SK-N-SH (cell line): ENCODE results near the gene NAA20. TPM values are rescaled to one million over a fixed set of nuclear protein-coding genes. Genes with fewer than 3 reads are reported as not detected.

Experiments used
- CTCF ChIA-PET: fragments of 300-600, 350-600 bp; formaldehyde crosslinking; extraction: SDS; loops from one replicate; lab custom pipeline; 2021; lab: Yijun Ruan, JAX
- POLR2A ChIA-PET: fragments of 350-600 bp; sonication (Branson Sonifier 250); formaldehyde crosslinking; extraction: SDS; loops from one replicate; lab custom pipeline; 2020; ENCODE audit warnings: antibody characterized with exemption, inconsistent platforms; lab: Yijun Ruan, JAX
- DNase-seq: peaks from one replicate; pipeline ENCODE4 v3.0.0; 2012
- H2AFZ ChIP-seq: fragments of 200-600 bp; sonication (generic); 2 replicates; pipeline ENCODE4 v1.8.1; 2016; ENCODE audit warnings: antibody characterized with exemption, mild to moderate bottlenecking, low read depth
- H3F3A ChIP-seq: fragments of 200-600 bp; sonication (generic); replicated peaks from 2 replicates; pipeline ENCODE3; 2016; ENCODE audit warnings: antibody characterized with exemption, mild to moderate bottlenecking; ENCODE audit not compliant: insufficient read depth
- H3K27ac ChIP-seq, 2 experiments: fragments of 200-500 bp in 1 of 2; fragments of 200-600 bp in 1 of 2; sonication (Bioruptor generic) in 1 of 2; sonication (generic), shearing (Covaris generic) in 1 of 2; 2 replicates each; pipeline versions ENCODE4 v1.5.1 to v1.6.1; 2014 to 2016; ENCODE audit warnings: low read depth in 2 of 2, inconsistent platforms in 1 of 2, low read length in 1 of 2, mild to moderate bottlenecking in 1 of 2, mixed read lengths in 1 of 2
- H3K27me3 ChIP-seq: fragments of 200-600 bp; sonication (generic), shearing (Covaris generic); 2 replicates; pipeline ENCODE4 v1.6.1; 2016; ENCODE audit warnings: mixed run types; ENCODE audit not compliant: insufficient read depth
- H3K36me3 ChIP-seq, 2 experiments: fragments of 200-500 bp in 1 of 2; fragments of 200-600 bp in 1 of 2; sonication (Bioruptor generic) in 1 of 2; sonication (generic) in 1 of 2; replicated peaks in 1 of 2; 2 replicates each; pipeline versions ENCODE3 to v1.5.1; 2014 to 2016; ENCODE audit warnings: low read length in 1 of 2, mild to moderate bottlenecking in 1 of 2; ENCODE audit not compliant: insufficient read depth in 2 of 2, control insufficient read depth in 1 of 2
- H3K4me1 ChIP-seq, 2 experiments: fragments of 200-500 bp in 1 of 2; fragments of 200-600 bp in 1 of 2; sonication (Bioruptor generic) in 1 of 2; sonication (generic), shearing (Covaris generic) in 1 of 2; 2 replicates each; pipeline versions ENCODE4 v1.5.1 to v1.6.1; 2014 to 2016; ENCODE audit warnings: low read depth in 1 of 2, low read length in 1 of 2, mixed run types in 1 of 2; ENCODE audit not compliant: insufficient read depth in 2 of 2, control insufficient read depth in 1 of 2
- H3K4me2 ChIP-seq: fragments of 200-600 bp; sonication (generic), shearing (Covaris generic); 2 replicates; pipeline ENCODE4 v1.6.1; 2017; ENCODE audit warnings: mixed run types
- H3K4me3 ChIP-seq, 2 experiments: fragments of 200-500 bp in 1 of 2; fragments of 200-600 bp in 1 of 2; sonication (Bioruptor generic) in 1 of 2; sonication (generic), shearing (Covaris generic) in 1 of 2; 2 replicates each; pipeline versions ENCODE4 v1.5.1 to v1.8.1; 2014 to 2016; ENCODE audit warnings: low read depth in 2 of 2, inconsistent platforms in 1 of 2, low read length in 1 of 2, mild to moderate bottlenecking in 1 of 2, mixed read lengths in 1 of 2, moderate library complexity in 1 of 2
- H3K79me2 ChIP-seq: fragments of 200-600 bp; sonication (generic); 2 replicates; pipeline ENCODE4 v1.8.1; 2017; ENCODE audit warnings: mild to moderate bottlenecking; ENCODE audit not compliant: insufficient read depth
- H3K9ac ChIP-seq: fragments of 200-600 bp; sonication (generic); 2 replicates; pipeline ENCODE4 v1.6.1; 2017; ENCODE audit warnings: mixed run types
- H3K9me2 ChIP-seq: fragments of 200-600 bp; sonication (generic); 2 replicates; pipeline ENCODE4 v1.6.1; 2017; ENCODE audit warnings: mixed run types
- H3K9me3 ChIP-seq: fragments of 200-600 bp; sonication (generic); 2 replicates; pipeline ENCODE4 v1.6.1; 2017; ENCODE audit warnings: mixed run types, mild to moderate bottlenecking, moderate library complexity
- H4K20me1 ChIP-seq: fragments of 200-600 bp; sonication (generic); 2 replicates; pipeline ENCODE4 v1.6.1; 2017; ENCODE audit warnings: mild to moderate bottlenecking, mixed run types; ENCODE audit not compliant: insufficient read depth
- ELF1 ChIP-seq: IDR thresholded peaks from 2 replicates; pipeline ENCODE4 v1.4.0; 2012
- EP300 ChIP-seq, 2 experiments: IDR thresholded peaks; 2 replicates each; pipeline versions ENCODE4 v1.4.0 to v1.6.1; 2012; ENCODE audit warnings: borderline replicate concordance in 1 of 2, low read depth in 1 of 2, low read length in 1 of 2
- EZH2phosphoT487 ChIP-seq: fragments of 200-600 bp; sonication (generic); IDR thresholded peaks from 2 replicates; pipeline ENCODE4 v1.6.1; 2017; ENCODE audit warnings: low read depth, mixed run types, mild to moderate bottlenecking, antibody characterized with exemption, moderate library complexity, borderline replicate concordance
- FOSL2 ChIP-seq: IDR thresholded peaks from 2 replicates; pipeline ENCODE4 v1.4.0; 2012; ENCODE audit warnings: low read depth, mild to moderate bottlenecking, moderate library complexity, borderline replicate concordance
- GABPA ChIP-seq: IDR thresholded peaks from 2 replicates; pipeline ENCODE4 v1.4.0; 2012; ENCODE audit warnings: low read depth, mild to moderate bottlenecking
- MEF2A ChIP-seq: IDR thresholded peaks from 2 replicates; pipeline ENCODE4 v1.4.0; 2012; ENCODE audit warnings: low read depth, borderline replicate concordance
- NRF1 ChIP-seq: IDR thresholded peaks from 2 replicates; pipeline ENCODE4 v1.6.1; 2012; ENCODE audit warnings: low read depth, mild to moderate bottlenecking, low read length
- RFX5 ChIP-seq: IDR thresholded peaks from 2 replicates; pipeline ENCODE4 v1.6.1; 2012; ENCODE audit warnings: mild to moderate bottlenecking, improper control_type of control experiment, low read length
- SIN3A ChIP-seq: IDR thresholded peaks from 2 replicates; pipeline ENCODE4 v1.6.1; 2012; ENCODE audit warnings: low read depth, mild to moderate bottlenecking, low read length, moderate library complexity, borderline replicate concordance
- TAF1 ChIP-seq: IDR thresholded peaks from 2 replicates; pipeline ENCODE4 v1.6.1; 2012; ENCODE audit warnings: low read depth, mild to moderate bottlenecking, low read length, moderate library complexity, borderline replicate concordance
- TCF12 ChIP-seq: IDR thresholded peaks from 2 replicates; pipeline ENCODE4 v1.4.0; 2012
- TEAD4 ChIP-seq: IDR thresholded peaks from 2 replicates; pipeline ENCODE4 v1.4.0; 2012; ENCODE audit warnings: mild to moderate bottlenecking, borderline replicate concordance; ENCODE audit not compliant: insufficient read depth
- USF2 ChIP-seq: fragments of 150-350 bp; IDR thresholded peaks from 2 replicates; pipeline ENCODE4 v1.6.1; 2017; ENCODE audit warnings: antibody characterized with exemption, low read length, low read depth, borderline replicate concordance
- WGBS: methylation state at CpG from one replicate; pipeline ENCODE4 v1.1.6; 2017; ENCODE audit warnings: low lambda C conversion rate; 5-methylcytosine and 5-hydroxymethylcytosine counted together
- polyA plus RNA-seq, 3 experiments: library from polyadenylated mRNA; depleted of rRNA; stranded (reverse); fragments of >200 nt; gene quantifications; 2 replicates each; pipeline ENCODE4 v1.2.3, GENCODE V29; 2012
- TF ChIP-seq, protein P1 (sequence below): IDR thresholded peaks from 2 replicates; pipeline ENCODE4 v1.4.0; 2012; ENCODE audit warnings: low read depth, borderline replicate concordance
- TF ChIP-seq, protein P2 (sequence below): IDR thresholded peaks from 2 replicates; pipeline ENCODE4; 2012

The NAA20 gene
- polyA plus RNA-seq, 1 of the 3 experiments (the other 2 are of a cell fraction), result 85.0 TPM

DNA sequence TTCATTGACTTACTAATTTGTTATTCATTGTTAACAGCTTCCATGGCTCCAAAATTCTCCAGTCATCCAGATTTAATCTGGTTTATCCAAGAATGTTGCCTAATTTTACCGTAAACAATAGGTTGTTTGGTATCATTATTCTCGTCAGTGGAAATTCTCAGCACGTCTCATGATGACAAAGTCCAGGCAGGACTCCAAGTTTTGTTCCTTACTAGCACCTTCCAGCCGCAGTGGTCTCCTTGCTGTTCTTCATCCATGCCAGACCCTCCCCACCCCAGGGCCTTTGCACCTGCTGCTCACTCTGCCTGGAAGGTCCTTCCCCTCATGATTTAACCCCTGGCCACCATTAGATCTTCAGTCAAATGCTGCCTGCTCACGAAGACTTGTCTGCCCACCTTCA is 48.1 kb upstream of the NAA20 start:
- Histone ChIP-seq H3K9ac (no peak overlapping the region), H3K36me3 (peaks cover 0 to 3% of the 10 kb centered on the region in 2 experiments)

More for the DNA sequence above, 48.1 kb upstream of the NAA20 start:
- H3K4me2 ChIP-seq, result no peak overlapping the region
- WGBS, result 92% methylated on average over 5 of the region's 5 CpGs
- H3K9me3 ChIP-seq, result no peaks in the 10 kb centered on the region
- TF ChIP-seq SIN3A (no peak), TCF12 (no peak), MEF2A (no peak), GABPA (no peak), USF2 (no peak), ELF1 (no peak), EP300 (IDR thresholded peaks at IDR 0.05; ENCODE audit: borderline replicate concordance in 1 of 2, low read depth in 1 of 2, low read length in 1 of 2) (no peak), TAF1 (no peak), TEAD4 (no peak), FOSL2 (no peak), EZH2phosphoT487 (no peak), RFX5 (no peak), NRF1 (no peak)
- TF ChIP-seq, protein P1, sequence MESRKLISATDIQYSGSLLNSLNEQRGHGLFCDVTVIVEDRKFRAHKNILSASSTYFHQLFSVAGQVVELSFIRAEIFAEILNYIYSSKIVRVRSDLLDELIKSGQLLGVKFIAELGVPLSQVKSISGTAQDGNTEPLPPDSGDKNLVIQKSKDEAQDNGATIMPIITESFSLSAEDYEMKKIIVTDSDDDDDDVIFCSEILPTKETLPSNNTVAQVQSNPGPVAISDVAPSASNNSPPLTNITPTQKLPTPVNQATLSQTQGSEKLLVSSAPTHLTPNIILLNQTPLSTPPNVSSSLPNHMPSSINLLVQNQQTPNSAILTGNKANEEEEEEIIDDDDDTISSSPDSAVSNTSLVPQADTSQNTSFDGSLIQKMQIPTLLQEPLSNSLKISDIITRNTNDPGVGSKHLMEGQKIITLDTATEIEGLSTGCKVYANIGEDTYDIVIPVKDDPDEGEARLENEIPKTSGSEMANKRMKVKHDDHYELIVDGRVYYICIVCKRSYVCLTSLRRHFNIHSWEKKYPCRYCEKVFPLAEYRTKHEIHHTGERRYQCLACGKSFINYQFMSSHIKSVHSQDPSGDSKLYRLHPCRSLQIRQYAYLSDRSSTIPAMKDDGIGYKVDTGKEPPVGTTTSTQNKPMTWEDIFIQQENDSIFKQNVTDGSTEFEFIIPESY, result no peak
- TF ChIP-seq, protein P2, sequence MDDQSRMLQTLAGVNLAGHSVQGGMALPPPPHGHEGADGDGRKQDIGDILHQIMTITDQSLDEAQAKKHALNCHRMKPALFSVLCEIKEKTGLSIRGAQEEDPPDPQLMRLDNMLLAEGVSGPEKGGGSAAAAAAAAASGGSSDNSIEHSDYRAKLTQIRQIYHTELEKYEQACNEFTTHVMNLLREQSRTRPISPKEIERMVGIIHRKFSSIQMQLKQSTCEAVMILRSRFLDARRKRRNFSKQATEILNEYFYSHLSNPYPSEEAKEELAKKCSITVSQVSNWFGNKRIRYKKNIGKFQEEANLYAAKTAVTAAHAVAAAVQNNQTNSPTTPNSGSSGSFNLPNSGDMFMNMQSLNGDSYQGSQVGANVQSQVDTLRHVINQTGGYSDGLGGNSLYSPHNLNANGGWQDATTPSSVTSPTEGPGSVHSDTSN, result no peak
- ChIA-PET POLR2A (no interaction called here), CTCF (interaction anchor here (1.4 to 2.0 kb wide), 2 partner anchors 23 to 25 kb away, joined by 4 to 5 read pairs; no protein-coding TSS in a partner anchor)
- H2AFZ ChIP-seq, result no peak overlapping the region
- no peaks in the 10 kb centered on the region for H3K79me2 ChIP-seq
- no peaks in the 10 kb centered on the region for H4K20me1 ChIP-seq
- H3K4me3 ChIP-seq, result no peak overlapping the region
- no peak overlapping the region for H3K27ac ChIP-seq
- DNase-seq, result no peak
- H3K27me3 ChIP-seq, result no peaks in the 10 kb centered on the region
- peaks cover 6% of the 10 kb centered on the region for H3F3A ChIP-seq
- peaks cover 4 to 16% of the 10 kb centered on the region in 2 experiments; a peak in 2 of 4 replicates for H3K4me1 ChIP-seq
- H3K9me2 ChIP-seq, result no peaks in the 10 kb centered on the region
